ENCODE measurements around the gene OTOF. TPM values are rescaled to one million over a fixed set of nuclear protein-coding genes. Genes with fewer than 3 reads are reported as not detected.

Gene OTOF
- total RNA-seq, 5 donors from 2014 or later (not counting 1 experiment from before 2014, with no cell fraction given), result 0.20 to 2.8 (median 0.45) TPM

DNA sequence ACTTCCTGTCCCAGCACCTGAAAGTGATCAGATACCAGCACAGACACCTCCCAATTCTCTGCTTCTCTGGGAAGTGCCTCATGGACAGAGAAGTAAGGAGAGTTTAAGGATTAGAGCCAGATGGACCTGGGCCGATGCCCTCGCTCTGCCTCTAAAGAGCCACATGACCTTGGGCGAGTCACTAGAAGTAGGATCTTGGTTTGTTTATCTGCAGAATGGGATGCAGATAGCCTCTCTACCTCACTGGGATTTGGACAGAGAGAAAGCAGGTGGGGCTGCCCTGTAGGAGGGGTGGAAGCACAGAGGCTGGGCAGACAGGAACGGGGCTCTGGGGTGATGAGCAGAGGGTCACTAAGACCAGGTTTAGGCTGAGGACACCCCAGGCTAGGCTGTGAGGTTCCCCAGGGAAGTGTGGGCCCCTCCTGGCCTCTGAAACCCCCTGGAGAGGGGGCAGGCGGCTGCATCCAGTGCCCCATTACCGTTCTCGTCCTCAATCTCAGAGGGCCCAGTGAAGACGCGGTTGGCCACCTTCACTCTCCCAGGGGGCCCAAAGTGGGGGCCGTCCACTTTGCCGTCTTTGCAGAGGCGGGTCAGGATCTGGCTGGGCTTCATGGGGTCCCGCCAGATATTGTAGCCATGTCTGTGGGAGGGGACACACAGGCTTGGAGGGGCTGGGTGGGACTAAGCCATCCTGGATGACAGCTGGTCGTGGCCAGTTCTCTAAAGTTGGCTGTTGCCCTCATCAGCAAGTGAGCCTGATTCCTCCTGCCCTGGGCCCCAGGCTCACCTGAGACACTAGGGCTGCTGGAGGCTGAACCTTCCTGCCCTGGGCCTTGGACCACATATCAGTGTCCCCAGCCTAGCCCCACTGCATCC is 13.3 kb downstream of the OTOF start:
- ATAC-seq (replicated peaks in 1 of 4) (no peak), DNase-seq (peak in 1 of 35 experiments; percentile 2)
- no peaks in the 10 kb centered on the region for H3K4me1 ChIP-seq (ENCODE audit: control insufficient read depth in 1 of 2, extremely low read depth in 1 of 2, insufficient read depth in 2 of 2, low read length in 2 of 2)
- Mint-ChIP-seq H3K36me3 (peaks cover 5% of the 10 kb centered on the region), H3K27ac (no peak overlapping the region), H3K4me3 (no peak overlapping the region), H3K4me1 (no peaks in the 10 kb centered on the region), H3K9me3 (peaks cover 0 to 10% (median 6%) of the 10 kb centered on the region in 3 donors), H3K27me3 (no peaks in the 10 kb centered on the region)
- POLR2A ChIA-PET, result no interaction called here
- no peaks in the 10 kb centered on the region for H3K36me3 ChIP-seq (ENCODE audit: control insufficient read depth in 2 of 2, extremely low read depth in 1 of 2, insufficient read depth in 1 of 2, low read length in 1 of 2)
- WGBS (ENCODE audit: insufficient coverage), result 75% methylated on average over 8 of the region's 14 CpGs
- CTCF ChIA-PET, result no interaction called here
- H3K27ac ChIP-seq (ENCODE audit: low read length), result no peak overlapping the region
- no peaks in the 10 kb centered on the region for H3K9me3 ChIP-seq
- peaks cover 0 to 14% of the 10 kb centered on the region in 2 experiments for H3K27me3 ChIP-seq (replicated peaks in 1 of 2; ENCODE audit: control insufficient read depth in 2 of 2, extremely low read depth in 1 of 2, insufficient read depth in 2 of 2, low read length in 1 of 2)
- H3K4me3 ChIP-seq (ENCODE audit: control insufficient read depth in 1 of 2, extremely low read depth in 1 of 2, low read length in 1 of 2), result no peak overlapping the region

DNA sequence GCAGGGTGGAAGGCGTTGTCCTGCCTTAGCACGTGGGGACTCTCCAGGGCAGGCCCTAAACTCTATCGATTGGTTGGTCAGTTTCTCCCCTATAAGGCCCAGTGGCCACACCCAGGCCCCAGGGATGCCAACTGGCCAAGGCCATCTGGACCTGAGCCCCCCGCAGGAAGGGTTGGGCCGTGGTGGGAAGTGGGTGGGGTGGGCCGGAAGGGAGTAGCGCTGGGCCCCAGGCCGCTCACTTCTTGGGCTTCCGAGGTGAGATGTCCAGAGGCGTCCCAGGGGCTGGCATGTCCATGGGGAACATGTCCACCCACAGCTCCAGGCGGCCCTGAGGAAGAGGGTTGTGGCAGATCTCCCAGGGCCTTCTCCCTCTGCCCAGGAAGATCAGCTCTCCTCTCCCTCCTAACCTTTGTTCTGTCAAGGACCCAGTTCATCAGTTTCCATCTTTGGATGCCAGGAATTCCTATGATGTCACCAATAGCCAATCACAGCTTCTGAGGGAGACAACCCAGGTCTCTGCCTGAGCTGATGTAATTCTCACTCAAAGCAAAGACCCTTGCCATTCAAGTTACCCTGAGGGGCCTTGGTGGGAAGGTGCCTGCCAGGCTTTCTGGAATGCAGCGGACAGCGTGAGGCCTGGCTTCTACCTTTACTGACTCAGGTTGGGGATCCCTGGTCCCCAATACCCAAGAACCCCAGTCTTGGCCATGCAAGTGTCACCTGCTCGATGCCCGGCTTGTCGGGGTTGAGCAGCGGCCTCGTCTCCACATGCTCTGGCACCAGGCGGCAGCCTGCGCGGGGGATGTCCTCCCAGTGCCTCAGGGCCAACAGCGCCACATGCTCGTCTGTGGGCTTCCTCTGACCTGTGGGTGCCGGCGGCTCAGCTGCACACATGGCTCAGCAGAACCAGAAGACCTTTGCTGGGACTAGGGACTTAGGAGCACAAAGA is 14.4 kb downstream of the OTOF start:
- no peaks in the 10 kb centered on the region for H3K36me3 Mint-ChIP-seq
- Histone ChIP-seq H3K36me3 (ENCODE audit: control insufficient read depth in 2 of 2, extremely low read depth in 1 of 2, insufficient read depth in 1 of 2, low read length in 1 of 2) (no peaks in the 10 kb centered on the region), H3K4me3 (ENCODE audit: control insufficient read depth in 1 of 2, extremely low read depth in 1 of 2, low read length in 1 of 2) (no peak overlapping the region), H3K4me1 (ENCODE audit: control insufficient read depth in 1 of 2, extremely low read depth in 1 of 2, insufficient read depth in 2 of 2, low read length in 2 of 2) (no peaks in the 10 kb centered on the region), H3K27me3 (replicated peaks in 1 of 2; ENCODE audit: control insufficient read depth in 2 of 2, extremely low read depth in 1 of 2, insufficient read depth in 2 of 2, low read length in 1 of 2) (peaks cover 0 to 14% of the 10 kb centered on the region in 2 experiments), H3K27ac (ENCODE audit: low read length) (no peak overlapping the region), H3K9me3 (no peaks in the 10 kb centered on the region)
- peaks cover 0 to 3% (median 0%) of the 10 kb centered on the region in 3 donors for H3K9me3 Mint-ChIP-seq
- H3K4me1 Mint-ChIP-seq, result no peaks in the 10 kb centered on the region
- ChIA-PET CTCF (no interaction called here), POLR2A (no interaction called here)
- no peaks in the 10 kb centered on the region for H3K27me3 Mint-ChIP-seq
- no peak overlapping the region for H3K4me3 Mint-ChIP-seq
- H3K27ac Mint-ChIP-seq, result no peak overlapping the region
- ATAC-seq (replicated peaks in 1 of 4), result no peak
- DNase-seq, result peak in 1 of 35 experiments; percentile 1
- WGBS (ENCODE audit: insufficient coverage), result 85% methylated on average over 15 of the region's 25 CpGs

DNA sequence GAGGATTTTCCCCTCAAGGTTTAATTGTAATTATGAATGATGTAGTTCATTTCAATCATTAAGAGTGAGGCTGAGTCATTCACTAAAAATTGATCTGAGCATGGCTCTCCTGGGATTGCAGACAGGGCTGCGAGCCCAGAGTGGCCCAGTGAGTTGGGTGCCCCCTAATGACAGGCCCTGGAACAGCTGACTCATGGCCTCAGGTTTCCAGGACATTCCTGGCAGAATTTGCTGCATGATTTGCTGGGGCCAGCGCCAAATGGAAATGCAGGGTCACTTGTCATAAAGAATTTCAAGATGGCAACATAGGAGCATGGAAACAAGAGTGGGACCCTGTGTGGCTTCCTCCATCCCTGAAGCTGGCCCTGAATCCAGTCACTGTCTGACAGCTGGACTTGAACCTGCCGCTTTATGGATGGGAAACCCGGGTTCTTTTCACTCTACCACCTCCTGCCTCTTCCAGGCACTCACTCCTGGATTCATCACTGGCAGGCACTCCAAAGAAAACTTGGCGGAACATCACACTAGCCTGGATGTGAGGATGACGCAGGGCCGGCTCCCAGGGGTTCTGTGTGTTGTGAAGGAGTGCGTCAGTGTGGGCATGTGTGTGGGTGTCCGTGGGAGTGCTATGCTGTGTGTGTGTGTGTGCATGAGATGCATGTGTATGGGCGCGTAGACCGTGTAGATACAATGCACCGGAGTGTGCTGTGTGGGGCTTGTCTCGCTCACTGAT is 15.2 kb downstream of the OTOF start:
- ATAC-seq (replicated peaks in 1 of 4) (no peak), DNase-seq (peak in 1 of 35 experiments; percentile 1)
- H3K4me1 Mint-ChIP-seq, result no peaks in the 10 kb centered on the region
- H3K27me3 ChIP-seq (replicated peaks in 1 of 2; ENCODE audit: control insufficient read depth in 2 of 2, extremely low read depth in 1 of 2, insufficient read depth in 2 of 2, low read length in 1 of 2), result peaks cover 0 to 14% of the 10 kb centered on the region in 2 experiments
- H3K36me3 Mint-ChIP-seq, result no peaks in the 10 kb centered on the region
- no peaks in the 10 kb centered on the region for H3K9me3 Mint-ChIP-seq
- no peak overlapping the region for H3K4me3 Mint-ChIP-seq
- no peak overlapping the region for H3K4me3 ChIP-seq (ENCODE audit: control insufficient read depth in 1 of 2, extremely low read depth in 1 of 2, low read length in 1 of 2)
- no peak overlapping the region for H3K27ac Mint-ChIP-seq
- no peaks in the 10 kb centered on the region for H3K4me1 ChIP-seq (ENCODE audit: control insufficient read depth in 1 of 2, extremely low read depth in 1 of 2, insufficient read depth in 2 of 2, low read length in 2 of 2)
- H3K9me3 ChIP-seq, result no peaks in the 10 kb centered on the region
- POLR2A ChIA-PET, result no interaction called here
- WGBS (ENCODE audit: insufficient coverage), result 80% methylated on average over 11 of the region's 14 CpGs
- no peaks in the 10 kb centered on the region for H3K27me3 Mint-ChIP-seq
- H3K36me3 ChIP-seq (ENCODE audit: control insufficient read depth in 2 of 2, extremely low read depth in 1 of 2, insufficient read depth in 1 of 2, low read length in 1 of 2), result no peaks in the 10 kb centered on the region
- CTCF ChIA-PET, result no interaction called here
- no peak overlapping the region for H3K27ac ChIP-seq (ENCODE audit: low read length)

DNA sequence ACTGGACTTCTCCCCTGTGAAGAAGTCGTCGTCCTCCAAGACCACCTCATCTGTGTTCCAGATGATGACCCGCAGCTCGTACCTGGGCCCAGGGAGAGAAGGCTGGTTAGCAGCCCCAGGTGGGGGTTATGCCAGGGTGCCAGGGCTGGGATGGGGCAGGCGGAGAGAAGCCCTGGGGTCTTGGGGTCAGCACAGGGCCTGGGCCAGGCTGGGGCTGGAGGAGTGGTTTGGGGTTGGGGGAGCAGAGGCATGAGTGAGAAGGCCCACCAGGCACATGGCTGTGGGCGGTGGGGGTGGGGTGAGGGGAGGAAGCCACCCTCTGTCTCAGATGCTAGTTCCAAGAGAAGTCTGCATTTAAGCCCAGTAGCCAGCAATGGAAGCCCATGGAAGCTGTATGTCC is 15.8 kb downstream of the OTOF start:
- no peaks in the 10 kb centered on the region for H3K4me1 ChIP-seq (ENCODE audit: control insufficient read depth in 1 of 2, extremely low read depth in 1 of 2, insufficient read depth in 2 of 2, low read length in 2 of 2)
- ChIA-PET POLR2A (no interaction called here), CTCF (no interaction called here)
- H3K9me3 Mint-ChIP-seq, result no peaks in the 10 kb centered on the region
- H3K4me3 Mint-ChIP-seq, result no peak overlapping the region
- no peaks in the 10 kb centered on the region for H3K9me3 ChIP-seq
- ATAC-seq (replicated peaks in 1 of 4) (no peak), DNase-seq (no peak)
- no peak overlapping the region for H3K4me3 ChIP-seq (ENCODE audit: control insufficient read depth in 1 of 2, extremely low read depth in 1 of 2, low read length in 1 of 2)
- H3K27me3 Mint-ChIP-seq, result no peaks in the 10 kb centered on the region
- no peak overlapping the region for H3K27ac Mint-ChIP-seq
- H3K27me3 ChIP-seq (replicated peaks in 1 of 2; ENCODE audit: control insufficient read depth in 2 of 2, extremely low read depth in 1 of 2, insufficient read depth in 2 of 2, low read length in 1 of 2), result peaks cover 0 to 14% of the 10 kb centered on the region in 2 experiments
- no peaks in the 10 kb centered on the region for H3K36me3 Mint-ChIP-seq
- no peak overlapping the region for H3K27ac ChIP-seq (ENCODE audit: low read length)
- no peaks in the 10 kb centered on the region for H3K4me1 Mint-ChIP-seq
- no peaks in the 10 kb centered on the region for H3K36me3 ChIP-seq (ENCODE audit: control insufficient read depth in 2 of 2, extremely low read depth in 1 of 2, insufficient read depth in 1 of 2, low read length in 1 of 2)
- WGBS (ENCODE audit: insufficient coverage), result 97% methylated on average over 4 of the region's 6 CpGs

DNA sequence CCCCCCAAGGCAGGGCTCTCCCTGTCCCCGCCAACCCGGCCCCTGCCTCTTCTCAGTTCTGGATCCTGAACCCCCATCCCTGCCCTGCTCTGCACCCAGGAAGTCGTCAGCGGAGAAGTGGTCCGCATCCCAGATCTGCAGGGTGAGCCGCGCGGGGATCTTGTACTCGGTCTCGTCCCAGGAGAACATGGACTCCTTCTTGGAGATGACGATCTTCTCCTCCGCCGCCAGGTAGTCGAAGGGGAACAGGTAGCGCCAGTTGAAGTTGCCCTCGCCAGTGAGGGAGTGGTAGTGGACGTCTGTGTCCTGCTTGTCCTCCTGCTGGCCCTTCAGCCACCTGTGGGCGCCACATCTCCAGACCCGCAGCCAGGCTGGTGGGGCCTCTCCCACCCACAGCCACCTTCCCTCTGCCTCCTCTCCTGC is 16.3 kb downstream of the OTOF start:
- no peak overlapping the region for H3K4me3 Mint-ChIP-seq
- H3K27ac Mint-ChIP-seq, result no peak overlapping the region
- no peak overlapping the region for H3K27ac ChIP-seq (ENCODE audit: low read length)
- no peaks in the 10 kb centered on the region for H3K9me3 ChIP-seq
- ChIA-PET POLR2A (no interaction called here), CTCF (no interaction called here)
- H3K4me1 ChIP-seq (ENCODE audit: control insufficient read depth in 1 of 2, extremely low read depth in 1 of 2, insufficient read depth in 2 of 2, low read length in 2 of 2), result no peaks in the 10 kb centered on the region
- H3K36me3 Mint-ChIP-seq, result no peaks in the 10 kb centered on the region
- 88% methylated on average over 16 of the region's 19 CpGs for WGBS (ENCODE audit: insufficient coverage)
- DNase-seq (no peak), ATAC-seq (replicated peaks in 1 of 4) (no peak)
- no peaks in the 10 kb centered on the region for H3K9me3 Mint-ChIP-seq
- peaks cover 0 to 17% of the 10 kb centered on the region in 2 experiments for H3K27me3 ChIP-seq (replicated peaks in 1 of 2; ENCODE audit: control insufficient read depth in 2 of 2, extremely low read depth in 1 of 2, insufficient read depth in 2 of 2, low read length in 1 of 2)
- H3K36me3 ChIP-seq (ENCODE audit: control insufficient read depth in 2 of 2, extremely low read depth in 1 of 2, insufficient read depth in 1 of 2, low read length in 1 of 2), result no peaks in the 10 kb centered on the region
- H3K27me3 Mint-ChIP-seq, result no peaks in the 10 kb centered on the region
- H3K4me1 Mint-ChIP-seq, result no peaks in the 10 kb centered on the region
- no peak overlapping the region for H3K4me3 ChIP-seq (ENCODE audit: control insufficient read depth in 1 of 2, extremely low read depth in 1 of 2, low read length in 1 of 2)

DNA sequence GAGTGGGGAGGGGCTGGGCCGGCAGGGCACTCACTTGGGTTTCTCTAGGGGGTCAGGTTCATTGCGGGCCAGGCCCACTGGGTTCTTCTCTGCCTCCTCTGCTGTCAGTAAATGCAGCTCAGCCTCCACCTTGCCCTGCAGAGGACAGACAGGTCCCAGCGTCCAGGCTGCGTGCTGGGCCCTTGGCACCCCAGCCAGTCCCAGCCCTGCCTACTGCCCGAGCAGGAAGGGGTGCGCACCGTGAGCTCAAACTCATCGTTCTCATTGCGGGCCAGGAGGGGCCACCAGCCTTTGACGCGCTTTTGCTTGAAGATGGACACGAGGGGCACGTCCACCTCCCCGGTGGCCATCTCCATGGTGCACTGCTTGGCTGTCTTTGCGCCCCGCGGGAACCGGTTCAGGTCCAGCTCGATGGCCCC is 17.3 kb downstream of the OTOF start:
- no peak for ATAC-seq (replicated peaks in 1 of 4)
- Histone ChIP-seq H3K36me3 (ENCODE audit: control insufficient read depth in 2 of 2, extremely low read depth in 1 of 2, insufficient read depth in 1 of 2, low read length in 1 of 2) (no peaks in the 10 kb centered on the region), H3K27me3 (replicated peaks in 1 of 2; ENCODE audit: control insufficient read depth in 2 of 2, extremely low read depth in 1 of 2, insufficient read depth in 2 of 2, low read length in 1 of 2) (peaks cover 0 to 13% of the 10 kb centered on the region in 2 experiments), H3K9me3 (no peaks in the 10 kb centered on the region), H3K27ac (ENCODE audit: low read length) (no peak overlapping the region), H3K4me3 (ENCODE audit: control insufficient read depth in 1 of 2, extremely low read depth in 1 of 2, low read length in 1 of 2) (no peak overlapping the region), H3K4me1 (ENCODE audit: control insufficient read depth in 1 of 2, extremely low read depth in 1 of 2, insufficient read depth in 2 of 2, low read length in 2 of 2) (no peaks in the 10 kb centered on the region)
- no peaks in the 10 kb centered on the region for H3K27me3 Mint-ChIP-seq
- CTCF ChIA-PET, result no interaction called here
- DNase-seq, result no peak
- H3K36me3 Mint-ChIP-seq, result no peaks in the 10 kb centered on the region
- WGBS (ENCODE audit: insufficient coverage), result 93% methylated on average over 15 of the region's 19 CpGs
- H3K9me3 Mint-ChIP-seq, result no peaks in the 10 kb centered on the region
- POLR2A ChIA-PET, result no interaction called here
- H3K27ac Mint-ChIP-seq, result no peak overlapping the region
- H3K4me1 Mint-ChIP-seq, result no peaks in the 10 kb centered on the region
- no peak overlapping the region for H3K4me3 Mint-ChIP-seq

Measured in T-cell (primary cell).